Left ventricle myocardium inferior (tissue), 1 donor: ENCODE results near the gene SLC37A1. TPM values are rescaled to one million over a fixed set of nuclear protein-coding genes. Genes with fewer than 3 reads are reported as not detected.
"Not testable (repeated sequence)": the region's sequence is repeated elsewhere in the genome, so short reads cannot be mapped to it uniquely, and the experiment has no call there.

Experiments used
- DNase-seq: peaks from one replicate; pipeline ENCODE4 v3.0.0-alpha.2; 2020
- H3K27ac ChIP-seq: fragments of 200-600 bp; replicated peaks from 2 replicates; pipeline ENCODE4 v1.8.0; 2021
- H3K27me3 ChIP-seq: fragments of 200-600 bp; 2 replicates; pipeline ENCODE4 v1.8.0; 2021; ENCODE audit warnings: low read depth
- H3K36me3 ChIP-seq: fragments of 200-600 bp; 2 replicates; pipeline ENCODE4 v1.8.0; 2021
- H3K4me1 ChIP-seq: fragments of 200-600 bp; 2 replicates; pipeline ENCODE4 v1.8.0; 2021
- H3K4me3 ChIP-seq: fragments of 200-600 bp; 2 replicates; pipeline ENCODE4 v1.8.0; 2021; ENCODE audit warnings: mild to moderate bottlenecking, moderate library complexity
- H3K9me3 ChIP-seq: fragments of 200-600 bp; replicated peaks from 2 replicates; pipeline ENCODE4 v1.8.0; 2021
- CTCF ChIP-seq: fragments of 200-600 bp; IDR thresholded peaks from 2 replicates; pipeline ENCODE4 v1.8.0; 2021; ENCODE audit warnings: antibody characterized with exemption, mild to moderate bottlenecking, borderline replicate concordance
- intact Hi-C: fragments of 100-400 bp; cut with micrococcal nuclease; formaldehyde crosslinking; loops from one replicate; pipeline ENCODE4 v1.11.0; 2022
- total RNA-seq: library from RNA; stranded (reverse); fragmentation: NEBNext Ultra II Directional; extraction: Animal tissue kit (Norgen Biotek cat#: 25700); gene quantifications from one replicate; pipeline ENCODE4 v1.2.1, GENCODE V29; 2021
- donor health status: DM: no; HTN: yes; CAD: no; lungs with severe emphysema.

The SLC37A1 gene
- total RNA-seq, 1 donor from 2014 or later, result 3.8 TPM

DNA sequence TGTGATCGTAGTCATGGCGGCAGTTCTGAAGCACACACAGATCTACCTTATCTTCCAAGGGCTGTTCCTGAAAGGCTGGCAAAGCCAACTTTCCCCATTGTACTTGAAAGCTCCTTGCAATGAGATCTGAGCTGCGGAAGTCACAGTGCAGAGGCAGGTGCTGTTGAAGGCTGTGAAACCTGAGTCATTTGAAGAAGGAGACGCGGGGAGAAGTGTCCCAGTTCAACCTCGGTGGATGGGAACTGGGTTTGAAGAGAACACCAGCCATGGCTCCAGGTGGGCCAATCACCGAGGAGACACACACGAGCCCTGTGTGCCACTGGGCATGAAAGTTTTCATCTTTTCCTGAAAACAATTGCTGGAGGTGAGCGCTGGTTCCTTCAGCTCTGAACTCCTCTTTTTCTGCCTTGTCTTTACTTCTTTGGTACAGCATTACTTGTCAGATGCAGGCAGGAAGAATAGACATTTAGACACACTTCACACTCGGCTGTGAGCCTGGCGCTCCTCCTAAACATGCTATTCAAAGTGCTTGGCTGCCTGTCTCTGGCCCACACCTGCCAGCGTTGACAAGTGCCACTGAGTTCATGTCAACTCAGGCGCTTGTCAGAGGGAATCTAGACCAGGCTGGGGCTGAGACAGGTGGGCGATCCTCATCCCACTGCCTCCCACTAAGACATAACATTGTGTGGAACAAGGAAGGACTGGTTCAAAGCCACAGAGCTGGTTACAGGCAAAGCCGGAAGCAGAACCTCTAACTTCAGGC, 114.1 kb downstream of the SLC37A1 start:
- H3K27me3 ChIP-seq, result peaks cover 67% of the 10 kb centered on the region
- H3K4me1 ChIP-seq, result peaks cover 14% of the 10 kb centered on the region
- H3K9me3 ChIP-seq, result no peaks in the 10 kb centered on the region
- no peak overlapping the region for H3K4me3 ChIP-seq
- intact Hi-C loops, result no loop called here
- no peaks in the 10 kb centered on the region for H3K36me3 ChIP-seq
- no peak overlapping the region for H3K27ac ChIP-seq
- no peak for TF ChIP-seq CTCF
- peak; percentile 82 for DNase-seq

GRCh38 chr21:42628466-42629061, 114.9 kb downstream of the SLC37A1 start:
- H3K27ac ChIP-seq, H3K9me3 ChIP-seq, H3K36me3 ChIP-seq, DNase-seq, intact Hi-C loops, H3K4me3 ChIP-seq: not testable (repeated sequence)
- peaks cover 14% of the 10 kb centered on the region for H3K4me1 ChIP-seq
- peaks cover 67% of the 10 kb centered on the region for H3K27me3 ChIP-seq

DNA sequence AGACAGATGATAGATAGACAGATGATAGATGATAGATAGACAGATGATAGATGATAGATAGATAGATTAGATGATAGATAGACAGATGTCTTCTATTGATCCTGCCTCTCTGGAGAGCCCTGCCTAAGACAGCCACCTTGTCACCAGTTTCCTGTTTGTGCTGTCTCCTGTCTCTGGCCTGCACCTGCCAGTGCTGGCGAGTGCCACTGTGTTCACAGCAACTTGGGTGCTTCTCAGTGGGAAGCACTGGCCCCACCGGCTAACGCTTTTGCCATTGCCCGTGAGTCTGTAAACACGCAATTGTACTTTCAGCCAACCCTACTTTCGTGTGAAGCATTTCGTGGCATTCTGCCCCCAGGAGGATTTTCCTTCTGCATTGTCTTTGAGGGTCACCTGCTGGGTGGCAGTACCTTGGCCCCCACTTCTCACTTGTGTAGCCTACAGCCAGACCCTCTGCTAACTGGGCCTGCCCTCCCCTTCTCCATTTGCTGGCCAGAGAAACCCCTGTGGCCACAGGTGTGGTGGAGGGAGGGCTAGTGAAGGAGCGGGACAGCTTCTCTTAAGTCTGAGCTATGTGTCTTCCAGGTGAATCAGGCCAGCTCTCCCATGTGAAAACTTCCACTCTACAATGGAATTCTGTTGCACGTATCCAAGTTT, 116.4 kb downstream of the SLC37A1 start:
- intact Hi-C loops, result no loop called here
- H3K9me3 ChIP-seq, result no peaks in the 10 kb centered on the region
- no peak overlapping the region for H3K27ac ChIP-seq
- H3K27me3 ChIP-seq, result peaks cover 66% of the 10 kb centered on the region
- H3K4me3 ChIP-seq, result no peak overlapping the region
- no peak for DNase-seq
- H3K36me3 ChIP-seq, result no peaks in the 10 kb centered on the region
- peaks cover 14% of the 10 kb centered on the region for H3K4me1 ChIP-seq
- no peak for TF ChIP-seq CTCF

DNA sequence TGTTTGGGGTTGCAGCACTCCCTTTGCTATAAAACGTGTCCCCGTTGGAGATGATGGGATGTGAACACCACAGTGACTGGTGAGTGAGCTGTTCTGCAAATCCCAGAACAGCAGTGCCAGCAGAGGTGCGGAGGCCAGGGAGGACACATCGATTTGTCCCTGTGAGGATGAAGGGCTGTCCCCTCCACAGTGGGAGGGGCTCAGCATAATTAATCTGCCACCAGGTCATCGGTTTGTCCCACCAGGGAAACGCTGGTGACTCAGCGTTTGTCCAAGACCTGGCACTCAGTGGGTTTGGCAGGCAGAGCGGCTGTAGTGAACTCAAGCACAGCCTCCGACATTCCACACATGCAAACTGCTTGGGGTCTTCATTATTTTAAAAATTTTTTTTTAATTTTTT, 117.0 kb downstream of the SLC37A1 start:
- Histone ChIP-seq H3K4me1 (peaks cover 14% of the 10 kb centered on the region), H3K27ac (no peak overlapping the region), H3K9me3 (no peaks in the 10 kb centered on the region), H3K36me3 (no peaks in the 10 kb centered on the region), H3K27me3 (peaks cover 66% of the 10 kb centered on the region), H3K4me3 (no peak overlapping the region)
- TF ChIP-seq CTCF, result no peak
- no peak for DNase-seq
- intact Hi-C loops, result no loop called here

Other genes starting within 250 kb of the SLC37A1 start
- 2.9 TPM for gene TFF3, start 198.4 kb upstream of the SLC37A1 start, total RNA-seq
- gene TFF2, start 162.9 kb upstream of the SLC37A1 start, total RNA-seq, result not detected
- not detected for gene TFF1, start 147.3 kb upstream of the SLC37A1 start, total RNA-seq
- not detected for gene TMPRSS3, start 117.8 kb upstream of the SLC37A1 start, total RNA-seq
- gene UBASH3A, start 110.0 kb upstream of the SLC37A1 start, total RNA-seq, result not detected
- gene RSPH1, start 17.6 kb upstream of the SLC37A1 start, total RNA-seq, result not detected
- gene PDE9A, start 139.8 kb downstream of the SLC37A1 start, total RNA-seq, result 3.2 TPM